ENCODE results near the gene CETN2. TPM values are rescaled to one million over a fixed set of nuclear protein-coding genes. Genes with fewer than 3 reads are reported as not detected.
A peak's percentile ranks its signal among the peaks of the same experiment; 100 is the strongest.

CETN2 gene
- total RNA-seq, 1 donor from 2014 or later = 31.1 TPM

GRCh38 chrX:152824841-152825374 lies 5.6 kb downstream of the CETN2 start:
- H3K4me1 Mint-ChIP-seq = no peaks in the 10 kb centered on the region
- no peak for DNase-seq (ENCODE audit: low spot score in 2 of 2, unreplicated experiment in 2 of 2)
- TF ChIP-seq CTCF (IDR thresholded peaks at IDR 0.05; ENCODE audit: unreplicated experiment) = no peak
- H3K9me3 Mint-ChIP-seq = peaks cover 5% of the 10 kb centered on the region
- H3K4me3 Mint-ChIP-seq = no peak overlapping the region
- no peak overlapping the region for H3K27ac Mint-ChIP-seq
- H3K27me3 Mint-ChIP-seq (ENCODE audit: low read depth) = peaks cover 10% of the 10 kb centered on the region
- H3K36me3 Mint-ChIP-seq = peaks cover 1% of the 10 kb centered on the region

GRCh38 chrX:152823657-152824056 lies 6.9 kb downstream of the CETN2 start:
- no peak for TF ChIP-seq CTCF (IDR thresholded peaks at IDR 0.05; ENCODE audit: unreplicated experiment)
- DNase-seq (ENCODE audit: low spot score in 2 of 2, unreplicated experiment in 2 of 2) = no peak
- H3K27me3 Mint-ChIP-seq (ENCODE audit: low read depth) = peaks cover 10% of the 10 kb centered on the region
- no peak overlapping the region for H3K27ac Mint-ChIP-seq
- peaks cover under 1% of the 10 kb centered on the region for H3K4me1 Mint-ChIP-seq
- peaks cover 7% of the 10 kb centered on the region for H3K9me3 Mint-ChIP-seq
- H3K36me3 Mint-ChIP-seq = peaks cover 1% of the 10 kb centered on the region
- no peak overlapping the region for H3K4me3 Mint-ChIP-seq

GRCh38 chrX:152822383-152823086 lies 8.0 kb downstream of the CETN2 start:
- no peak for TF ChIP-seq CTCF (IDR thresholded peaks at IDR 0.05; ENCODE audit: unreplicated experiment)
- peaks cover 12% of the 10 kb centered on the region for H3K9me3 Mint-ChIP-seq
- no peaks in the 10 kb centered on the region for H3K36me3 Mint-ChIP-seq
- H3K27ac Mint-ChIP-seq = no peak overlapping the region
- peaks cover 5% of the 10 kb centered on the region for H3K4me1 Mint-ChIP-seq
- peaks cover 10% of the 10 kb centered on the region for H3K27me3 Mint-ChIP-seq (ENCODE audit: low read depth)
- no peak overlapping the region for H3K4me3 Mint-ChIP-seq
- DNase-seq (ENCODE audit: low spot score in 2 of 2, unreplicated experiment in 2 of 2) = no peak

GRCh38 chrX:152821145-152821765 lies 9.3 kb downstream of the CETN2 start:
- Mint-ChIP-seq H3K4me1 (peaks cover 5% of the 10 kb centered on the region), H3K4me3 (no peak overlapping the region), H3K36me3 (no peaks in the 10 kb centered on the region), H3K27me3 (ENCODE audit: low read depth) (peaks cover 10% of the 10 kb centered on the region), H3K27ac (no peak overlapping the region), H3K9me3 (peaks cover 12% of the 10 kb centered on the region)
- TF ChIP-seq CTCF (IDR thresholded peaks at IDR 0.05; ENCODE audit: unreplicated experiment) = peak; percentile 53
- DNase-seq (ENCODE audit: low spot score in 2 of 2, unreplicated experiment in 2 of 2) = no peak

GRCh38 chrX:152819732-152820131 lies 10.8 kb downstream of the CETN2 start:
- no peak overlapping the region for H3K27ac Mint-ChIP-seq
- no peak for TF ChIP-seq CTCF (IDR thresholded peaks at IDR 0.05; ENCODE audit: unreplicated experiment)
- peaks cover 8% of the 10 kb centered on the region for H3K9me3 Mint-ChIP-seq
- no peak overlapping the region for H3K4me3 Mint-ChIP-seq
- peaks cover 5% of the 10 kb centered on the region for H3K4me1 Mint-ChIP-seq
- DNase-seq (ENCODE audit: low spot score in 2 of 2, unreplicated experiment in 2 of 2) = no peak
- peaks cover 10% of the 10 kb centered on the region for H3K27me3 Mint-ChIP-seq (ENCODE audit: low read depth)
- no peaks in the 10 kb centered on the region for H3K36me3 Mint-ChIP-seq

All from mesothelial cell of epicardium (in vitro differentiated cells).